GM12874 (cell line): ENCODE measurements around the gene FRMD4A.

Experiments
- CTCF ChIP-seq: IDR thresholded peaks from 2 replicates; pipeline ENCODE4 v1.5.1; 2011; ENCODE audit warnings: low read depth, mild to moderate bottlenecking, control low read depth, low read length, moderate library complexity; ENCODE audit not compliant: insufficient read depth

Gene FRMD4A

GRCh38 chr10:13944823-13945222 lies 385.9 kb downstream of the FRMD4A start:
- no peak for TF ChIP-seq CTCF

GRCh38 chr10:13943735-13944398 lies 386.9 kb downstream of the FRMD4A start:
- no peak for TF ChIP-seq CTCF

GRCh38 chr10:13942035-13942434 lies 388.7 kb downstream of the FRMD4A start:
- TF ChIP-seq CTCF = no peak

GRCh38 chr10:13939391-13939790 lies 391.3 kb downstream of the FRMD4A start:
- no peak for TF ChIP-seq CTCF

GRCh38 chr10:13938950-13939349 lies 391.8 kb downstream of the FRMD4A start:
- TF ChIP-seq CTCF = no peak

GRCh38 chr10:13936826-13937225 lies 393.9 kb downstream of the FRMD4A start:
- no peak for TF ChIP-seq CTCF

GRCh38 chr10:13930120-13930519 lies 400.6 kb downstream of the FRMD4A start:
- no peak for TF ChIP-seq CTCF
